Measurements from ENCODE around the gene FAM83C.

- TF ChIP-seq POLR2A (IDR thresholded peaks at IDR 0.05): no peak
- no peak for TF ChIP-seq CTCF (IDR thresholded peaks at IDR 0.05)
Measured at GRCh38 chr20:35339636-35340035, 47.4 kb upstream of the FAM83C start.

Data from uterus (tissue), 2 donors.